ENCODE measurements around the gene CAPN3.

- no peak for TF ChIP-seq CTCF (IDR thresholded peaks at IDR 0.05; ENCODE audit: low read length)
- TF ChIP-seq EZH2 (optimal IDR thresholded peaks at IDR 0.05; ENCODE audit: low read depth, low read length) = no peak
Measured at GRCh38 chr15:42456971-42457370, 97.7 kb downstream of the CAPN3 start.

Measured in MM.1S (cell line).